ENCODE measurements around the gene UGT1A1.
"Not testable (repeated sequence)": the region's sequence is repeated elsewhere in the genome, so short reads cannot be mapped to it uniquely, and the experiment has no call there.

DNA sequence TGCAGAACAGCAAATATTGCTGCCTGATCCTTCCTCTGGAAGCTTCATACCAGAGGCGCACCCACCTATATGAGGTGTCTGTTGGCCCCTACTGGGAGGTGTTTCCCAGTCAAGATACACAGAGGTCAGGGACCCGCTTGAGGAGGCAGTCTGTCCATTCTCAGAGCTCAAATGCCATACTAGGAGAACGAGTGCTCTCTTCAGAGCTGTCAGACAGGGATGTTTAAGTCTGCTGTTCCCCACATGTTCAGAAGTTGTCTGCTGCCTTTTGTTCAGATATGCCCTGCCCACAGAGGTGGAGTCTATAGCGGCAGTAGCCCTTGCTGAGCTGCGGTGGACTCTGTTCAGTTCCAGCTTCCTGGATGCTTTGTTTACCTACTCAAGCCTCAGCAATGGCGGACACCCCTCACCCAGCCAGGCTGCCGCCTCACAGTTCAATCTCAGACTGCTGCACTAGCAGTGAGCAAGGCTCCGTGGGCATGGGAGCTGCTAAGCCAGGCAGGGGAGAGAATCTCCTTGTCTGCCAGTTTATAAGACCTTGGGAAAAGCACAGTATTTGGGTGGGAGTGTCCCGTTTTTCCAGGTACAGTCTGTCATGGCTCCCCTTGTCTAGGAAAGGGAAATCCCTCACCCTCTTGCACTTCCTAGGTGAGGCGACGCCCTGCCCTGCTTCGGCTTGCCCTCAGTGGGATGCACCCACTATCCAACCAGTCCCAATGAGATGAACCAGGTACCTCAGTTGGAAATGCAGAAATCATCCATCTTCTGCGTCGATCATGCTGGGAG is 23.0 kb upstream of the UGT1A1 start:
- TF ChIP-seq CTCF (IDR thresholded peaks at IDR 0.05; ENCODE audit: insufficient read depth, low read length); GABPA (IDR thresholded peaks at IDR 0.05; ENCODE audit: low read depth); POLR2AphosphoS5 (IDR thresholded peaks at IDR 0.05; ENCODE audit: low read depth): not testable (repeated sequence)
- TF ChIP-seq, protein P1, sequence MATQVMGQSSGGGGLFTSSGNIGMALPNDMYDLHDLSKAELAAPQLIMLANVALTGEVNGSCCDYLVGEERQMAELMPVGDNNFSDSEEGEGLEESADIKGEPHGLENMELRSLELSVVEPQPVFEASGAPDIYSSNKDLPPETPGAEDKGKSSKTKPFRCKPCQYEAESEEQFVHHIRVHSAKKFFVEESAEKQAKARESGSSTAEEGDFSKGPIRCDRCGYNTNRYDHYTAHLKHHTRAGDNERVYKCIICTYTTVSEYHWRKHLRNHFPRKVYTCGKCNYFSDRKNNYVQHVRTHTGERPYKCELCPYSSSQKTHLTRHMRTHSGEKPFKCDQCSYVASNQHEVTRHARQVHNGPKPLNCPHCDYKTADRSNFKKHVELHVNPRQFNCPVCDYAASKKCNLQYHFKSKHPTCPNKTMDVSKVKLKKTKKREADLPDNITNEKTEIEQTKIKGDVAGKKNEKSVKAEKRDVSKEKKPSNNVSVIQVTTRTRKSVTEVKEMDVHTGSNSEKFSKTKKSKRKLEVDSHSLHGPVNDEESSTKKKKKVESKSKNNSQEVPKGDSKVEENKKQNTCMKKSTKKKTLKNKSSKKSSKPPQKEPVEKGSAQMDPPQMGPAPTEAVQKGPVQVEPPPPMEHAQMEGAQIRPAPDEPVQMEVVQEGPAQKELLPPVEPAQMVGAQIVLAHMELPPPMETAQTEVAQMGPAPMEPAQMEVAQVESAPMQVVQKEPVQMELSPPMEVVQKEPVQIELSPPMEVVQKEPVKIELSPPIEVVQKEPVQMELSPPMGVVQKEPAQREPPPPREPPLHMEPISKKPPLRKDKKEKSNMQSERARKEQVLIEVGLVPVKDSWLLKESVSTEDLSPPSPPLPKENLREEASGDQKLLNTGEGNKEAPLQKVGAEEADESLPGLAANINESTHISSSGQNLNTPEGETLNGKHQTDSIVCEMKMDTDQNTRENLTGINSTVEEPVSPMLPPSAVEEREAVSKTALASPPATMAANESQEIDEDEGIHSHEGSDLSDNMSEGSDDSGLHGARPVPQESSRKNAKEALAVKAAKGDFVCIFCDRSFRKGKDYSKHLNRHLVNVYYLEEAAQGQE (IDR thresholded peaks at IDR 0.05; ENCODE audit: insufficient replicate concordance, low read depth), result not testable (repeated sequence)
